ENCODE data around the gene AK9. TPM values are rescaled to one million over a fixed set of nuclear protein-coding genes. Genes with fewer than 3 reads are reported as not detected.
A peak's percentile ranks its signal among the peaks of the same experiment; 100 is the strongest.

Gene AK9
- total and polyA plus RNA-seq, 10 of the 15 experiments (the other 5 are each of a cell fraction or from before 2014, with no cell fraction given) = 2.1 to 7.4 (median 4.2) TPM

DNA sequence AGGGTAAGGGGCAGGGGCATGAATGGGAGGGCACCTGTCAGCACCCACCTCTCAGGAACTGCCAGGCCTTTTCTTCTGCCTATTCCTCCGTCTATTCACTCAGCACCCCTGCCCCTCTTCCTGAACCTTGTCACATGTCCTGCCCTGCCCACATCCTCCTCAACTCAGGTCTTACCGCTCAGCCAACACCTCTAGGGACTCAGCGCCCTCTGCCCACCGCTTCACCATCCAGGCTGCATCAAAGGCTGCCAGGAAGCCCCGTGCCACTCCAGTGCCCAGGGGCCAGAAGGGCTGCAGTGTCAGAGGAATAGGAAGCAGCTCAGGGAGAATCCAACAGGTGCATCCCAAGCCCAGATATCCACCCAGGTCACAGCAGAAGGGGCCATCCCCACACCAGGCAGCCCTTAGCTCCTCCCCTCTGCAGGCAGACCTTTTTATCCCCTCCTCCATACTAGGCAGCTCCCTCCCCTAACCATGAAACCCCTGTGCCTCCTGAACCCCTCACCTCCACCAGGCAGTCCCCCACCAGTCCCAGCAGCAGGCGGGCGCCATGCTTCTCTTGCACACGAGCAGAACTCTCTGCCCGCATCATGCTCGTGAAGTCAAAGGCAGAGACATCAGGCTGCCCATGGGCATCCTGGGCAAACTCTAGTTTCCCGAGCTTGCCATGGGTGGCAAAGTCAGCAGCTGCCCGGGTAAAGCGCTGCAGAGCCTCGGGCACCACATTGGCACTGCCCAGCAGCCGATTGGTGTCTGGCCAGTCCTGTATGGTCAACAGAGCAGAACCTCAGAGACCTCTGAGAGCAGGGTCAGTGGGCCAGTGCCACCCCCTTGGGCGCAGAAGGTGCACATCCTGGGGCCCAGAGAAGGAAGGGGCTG, 241.0 kb downstream of the AK9 start:
- H3K27ac ChIP-seq (ENCODE audit: control insufficient read depth, insufficient read depth) = no peak overlapping the region
- no peaks in the 10 kb centered on the region for H4K20me1 ChIP-seq (ENCODE audit: control insufficient read depth, insufficient read depth)
- TF ChIP-seq, protein P1, sequence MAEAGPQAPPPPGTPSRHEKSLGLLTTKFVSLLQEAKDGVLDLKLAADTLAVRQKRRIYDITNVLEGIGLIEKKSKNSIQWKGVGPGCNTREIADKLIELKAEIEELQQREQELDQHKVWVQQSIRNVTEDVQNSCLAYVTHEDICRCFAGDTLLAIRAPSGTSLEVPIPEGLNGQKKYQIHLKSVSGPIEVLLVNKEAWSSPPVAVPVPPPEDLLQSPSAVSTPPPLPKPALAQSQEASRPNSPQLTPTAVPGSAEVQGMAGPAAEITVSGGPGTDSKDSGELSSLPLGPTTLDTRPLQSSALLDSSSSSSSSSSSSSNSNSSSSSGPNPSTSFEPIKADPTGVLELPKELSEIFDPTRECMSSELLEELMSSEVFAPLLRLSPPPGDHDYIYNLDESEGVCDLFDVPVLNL (IDR thresholded peaks at IDR 0.05; ENCODE audit: low read depth, low read length) = no peak
- no peak for TF ChIP-seq NRF1 (conservative IDR thresholded peaks at IDR 0.05; ENCODE audit: low read depth, low read length)
- TF ChIP-seq HDAC2 (IDR thresholded peaks at IDR 0.05) = no peak
- no peak for TF ChIP-seq EP300 (IDR thresholded peaks at IDR 0.05; ENCODE audit: borderline replicate concordance in 1 of 2, control insufficient read depth in 1 of 2, low read depth in 2 of 2, low read length in 2 of 2)
- no peak for TF ChIP-seq ZBTB4 (CRISPR knock-in tag; IDR thresholded peaks at IDR 0.05)
- no peak for TF ChIP-seq SP1 (IDR thresholded peaks at IDR 0.05; ENCODE audit: low read depth, low read length)
- TF ChIP-seq PML (IDR thresholded peaks at IDR 0.05; ENCODE audit: low read length) = no peak
- TF ChIP-seq, protein P2, sequence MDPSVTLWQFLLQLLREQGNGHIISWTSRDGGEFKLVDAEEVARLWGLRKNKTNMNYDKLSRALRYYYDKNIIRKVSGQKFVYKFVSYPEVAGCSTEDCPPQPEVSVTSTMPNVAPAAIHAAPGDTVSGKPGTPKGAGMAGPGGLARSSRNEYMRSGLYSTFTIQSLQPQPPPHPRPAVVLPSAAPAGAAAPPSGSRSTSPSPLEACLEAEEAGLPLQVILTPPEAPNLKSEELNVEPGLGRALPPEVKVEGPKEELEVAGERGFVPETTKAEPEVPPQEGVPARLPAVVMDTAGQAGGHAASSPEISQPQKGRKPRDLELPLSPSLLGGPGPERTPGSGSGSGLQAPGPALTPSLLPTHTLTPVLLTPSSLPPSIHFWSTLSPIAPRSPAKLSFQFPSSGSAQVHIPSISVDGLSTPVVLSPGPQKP (IDR thresholded peaks at IDR 0.05; ENCODE audit: low read depth, low read length) = no peak
- no peak for TF ChIP-seq ZZZ3 (IDR thresholded peaks at IDR 0.05; ENCODE audit: control insufficient read depth, insufficient read length, low read depth)
- TF ChIP-seq TCF3 (IDR thresholded peaks at IDR 0.05; ENCODE audit: borderline replicate concordance, insufficient read depth, low read depth, low read length) = no peak
- TF ChIP-seq, protein P3, sequence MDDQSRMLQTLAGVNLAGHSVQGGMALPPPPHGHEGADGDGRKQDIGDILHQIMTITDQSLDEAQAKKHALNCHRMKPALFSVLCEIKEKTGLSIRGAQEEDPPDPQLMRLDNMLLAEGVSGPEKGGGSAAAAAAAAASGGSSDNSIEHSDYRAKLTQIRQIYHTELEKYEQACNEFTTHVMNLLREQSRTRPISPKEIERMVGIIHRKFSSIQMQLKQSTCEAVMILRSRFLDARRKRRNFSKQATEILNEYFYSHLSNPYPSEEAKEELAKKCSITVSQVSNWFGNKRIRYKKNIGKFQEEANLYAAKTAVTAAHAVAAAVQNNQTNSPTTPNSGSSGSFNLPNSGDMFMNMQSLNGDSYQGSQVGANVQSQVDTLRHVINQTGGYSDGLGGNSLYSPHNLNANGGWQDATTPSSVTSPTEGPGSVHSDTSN (IDR thresholded peaks at IDR 0.05; ENCODE audit: insufficient replicate concordance, low read depth, low read length) = no peak
- TF ChIP-seq ZNF24 (IDR thresholded peaks at IDR 0.05) = no peak

More for the DNA sequence above, 241.0 kb downstream of the AK9 start:
- 53% methylated on average over 16 of the region's 16 CpGs for WGBS (ENCODE audit: insufficient coverage, insufficient replicate concordance, low lambda C conversion rate, missing lambda C conversion rate)
- ChIA-PET CTCF (interaction anchor here (0.7 to 1.4 kb wide), 2 partner anchors 9 to 13 kb away, joined by 3 to 5 read pairs; partner anchors contain the start of genes PPIL6 and SMPD2), RAD21 (ENCODE audit: unreplicated experiment) (no interaction called here), SMC1A (ENCODE audit: uncharacterized antibody, unreplicated experiment) (interaction anchor here (1.2 to 2.2 kb wide), 2 partner anchors 9 to 31 kb away, joined by 5 to 6 read pairs; no protein-coding TSS in a partner anchor), POLR2A (interaction anchor here (1.0 to 1.4 kb wide), 3 partner anchors 8 to 32 kb away, joined by 3 read pairs; partner anchors contain the start of gene ZBTB24)
- no peak for FAIRE-seq
- Histone ChIP-seq H3K4me2 (ENCODE audit: control insufficient read depth, insufficient read depth) (no peak overlapping the region), H3K9ac (ENCODE audit: control insufficient read depth, insufficient read depth, low read length) (no peak overlapping the region), H3K27me3 (replicated peaks in 1 of 2; ENCODE audit: control insufficient read depth in 2 of 2, insufficient read depth in 2 of 2, low read length in 1 of 2) (no peaks in the 10 kb centered on the region), H2AFZ (ENCODE audit: control insufficient read depth, low read depth, low read length) (no peak overlapping the region), H3K79me2 (ENCODE audit: control insufficient read depth, insufficient read depth, low read length) (peaks cover 22% of the 10 kb centered on the region), H3K9me3 (replicated peaks; ENCODE audit: control insufficient read depth, insufficient read depth, low read length) (no peaks in the 10 kb centered on the region), H3K36me3 (ENCODE audit: control insufficient read depth in 2 of 2, insufficient read depth in 2 of 2, low read length in 1 of 2) (peaks cover 8 to 14% of the 10 kb centered on the region in 2 experiments), H3K4me3 (no peak overlapping the region), H3K4me1 (ENCODE audit: control insufficient read depth, insufficient read depth, low read length) (peaks cover 24% of the 10 kb centered on the region)
- in situ Hi-C loops (cut with MboI) (no loop called here), intact Hi-C loops (cut with micrococcal nuclease; ENCODE audit: unreplicated experiment) (no loop called here)
- BruUV-seq (replicated peaks) = no TSS peak
- peak; percentile 20 for ATAC-seq
- no peak for DNase-seq (ENCODE audit: low read depth, low spot score)

Data from GM12878 (cell line).